GM23338 (cell line): ENCODE results near the gene PANK4. TPM values are rescaled to one million over a fixed set of nuclear protein-coding genes. Genes with fewer than 3 reads are reported as not detected.

Experiments
- ATAC-seq: fragments of 200-7000 bp; cut with Tn5 transposase; 3 replicates; pipeline ENCODE4 v1.9.1; 2020
- DNase-seq: peaks from one replicate; pipeline ENCODE4 v3.0.0-alpha.2; 2015; ENCODE audit warnings: low spot score
- H2AFZ ChIP-seq: fragments of 200-600 bp; sonication (generic); 2 replicates; pipeline ENCODE4 v1.8.0; 2016; ENCODE audit warnings: antibody characterized with exemption, mild to moderate bottlenecking, moderate library complexity
- H3F3A ChIP-seq: fragments of 200-600 bp; sonication (generic); replicated peaks from 2 replicates; pipeline ENCODE4 v1.8.0; 2017; ENCODE audit warnings: antibody characterized with exemption, mixed run types, low read depth
- H3K27ac ChIP-seq: fragments of 200-600 bp; sonication (generic); 2 replicates; pipeline ENCODE4 v1.6.1; 2016; ENCODE audit warnings: low read depth
- H3K27me3 ChIP-seq: fragments of 200-600 bp; sonication (generic); 2 replicates; pipeline ENCODE4 v1.8.0; 2016; ENCODE audit warnings: mild to moderate bottlenecking, mixed run types, moderate library complexity; ENCODE audit not compliant: insufficient read depth
- H3K36me3 ChIP-seq: fragments of 200-600 bp; sonication (generic); 2 replicates; pipeline ENCODE4 v1.8.0; 2016; ENCODE audit warnings: mild to moderate bottlenecking; ENCODE audit not compliant: insufficient read depth
- H3K4me1 ChIP-seq: fragments of 200-600 bp; sonication (generic); 2 replicates; pipeline ENCODE4 v1.8.0; 2016; ENCODE audit warnings: mild to moderate bottlenecking, moderate library complexity; ENCODE audit not compliant: insufficient read depth
- H3K4me2 ChIP-seq: fragments of 200-600 bp; sonication (generic); 2 replicates; pipeline ENCODE4 v1.7.1; 2017; ENCODE audit warnings: mixed run types
- H3K4me3 ChIP-seq: fragments of 200-600 bp; sonication (generic); 2 replicates; pipeline ENCODE4 v1.6.1; 2016; ENCODE audit warnings: mixed run types
- H3K79me2 ChIP-seq: fragments of 200-600 bp; sonication (generic); replicated peaks from 2 replicates; pipeline ENCODE4 v1.8.0; 2017; ENCODE audit warnings: mild to moderate bottlenecking; ENCODE audit not compliant: insufficient read depth
- H3K9me2 ChIP-seq: fragments of 200-600 bp; sonication (generic); 2 replicates; pipeline ENCODE4 v1.8.0; 2017; ENCODE audit not compliant: insufficient read depth
- H4K20me1 ChIP-seq: fragments of 200-600 bp; sonication (generic); replicated peaks from 2 replicates; pipeline ENCODE4 v1.8.0; 2017; ENCODE audit warnings: mild to moderate bottlenecking; ENCODE audit not compliant: insufficient read depth
- H3K27ac Mint-ChIP-seq: 2 replicates; pipeline ENCODE4 v1.8.0; 2020; ENCODE audit warnings: inconsistent platforms, mild to moderate bottlenecking, moderate library complexity, mixed read lengths
- H3K27me3 Mint-ChIP-seq: 3 replicates; pipeline ENCODE4 v1.8.0; 2022; ENCODE audit warnings: low read depth, mild to moderate bottlenecking, moderate library complexity, mixed read lengths, inconsistent platforms; ENCODE audit not compliant: insufficient read depth, poor library complexity
- H3K36me3 Mint-ChIP-seq: 3 replicates; pipeline ENCODE4 v1.8.0; 2021; ENCODE audit warnings: low read depth, mild to moderate bottlenecking, inconsistent platforms, moderate library complexity, mixed read lengths
- H3K4me1 Mint-ChIP-seq: 3 replicates; pipeline ENCODE4 v1.8.0; 2020; ENCODE audit warnings: mild to moderate bottlenecking, inconsistent platforms, mixed read lengths
- H3K4me3 Mint-ChIP-seq: 3 replicates; pipeline ENCODE4 v1.8.0; 2021; ENCODE audit warnings: moderate library complexity, mild to moderate bottlenecking, inconsistent platforms, mixed read lengths
- H3K9me3 Mint-ChIP-seq: 3 replicates; pipeline ENCODE4 v1.8.0; 2020; ENCODE audit warnings: moderate library complexity, mild to moderate bottlenecking, inconsistent platforms, mixed read lengths
- CREB1 ChIP-seq: fragments of 250-450 bp; sonication (Bioruptor Pico); IDR thresholded peaks from 2 replicates; pipeline ENCODE4 v1.5.0; 2020; ENCODE audit warnings: low read depth, mild to moderate bottlenecking, moderate library complexity
- CTCF ChIP-seq, 2 experiments: fragments of 200-600 bp in 1 of 2; sonication (generic) in 1 of 2; conservative IDR thresholded peaks; 2 replicates each; pipeline versions ENCODE4 v1.5.1 to v1.6.1; 2016 to 2017; ENCODE audit warnings: antibody characterized with exemption in 2 of 2, low read depth in 2 of 2, mild to moderate bottlenecking in 2 of 2, moderate library complexity in 1 of 2
- EZH2 ChIP-seq: fragments of 200-600 bp; sonication (generic); IDR thresholded peaks from one replicate; pipeline ENCODE4 v1.8.0; 2017; ENCODE audit warnings: antibody characterized with exemption, mild to moderate bottlenecking, low read depth; ENCODE audit not compliant: unreplicated experiment
- POLR2AphosphoS5 ChIP-seq: IDR thresholded peaks from 2 replicates; pipeline ENCODE4 v1.6.1; 2016; ENCODE audit warnings: antibody characterized with exemption, low read depth
- STAT1 ChIP-seq: IDR thresholded peaks from one replicate; pipeline ENCODE4 v1.6.1; 2016; ENCODE audit warnings: antibody characterized with exemption; ENCODE audit not compliant: unreplicated experiment
- ZNF114 ChIP-seq: fragments of 250-450 bp; sonication (Bioruptor Pico); IDR thresholded peaks from 2 replicates; pipeline ENCODE4 v1.5.0; 2020; ENCODE audit warnings: mild to moderate bottlenecking, moderate library complexity
- ZNF331 ChIP-seq: fragments of 250-450 bp; sonication (Bioruptor Pico); IDR thresholded peaks from 2 replicates; pipeline ENCODE4 v1.5.0; 2020; ENCODE audit warnings: low read depth, mild to moderate bottlenecking, moderate library complexity
- polyA plus RNA-seq: library from polyadenylated mRNA; unstranded; fragments of >200 nt; fragmentation: Nextera tagmentation; extraction: Ambion mirVana; gene quantifications from 2 replicates; pipeline ENCODE4 v1.2.1, GENCODE V29; 2016
- total RNA-seq: library from RNA; depleted of rRNA; stranded (reverse); fragments of >200 nt; shearing (Covaris generic); gene quantifications from 2 replicates; pipeline ENCODE4 v1.2.3, GENCODE V29; 2014
- TF ChIP-seq, protein P1 (sequence below): IDR thresholded peaks from 2 replicates; pipeline ENCODE4 v1.6.1; 2016; ENCODE audit warnings: antibody characterized with exemption

Gene PANK4
- total and polyA plus RNA-seq, 2 experiments from 2014 or later: 25.8 to 43.7 TPM

DNA sequence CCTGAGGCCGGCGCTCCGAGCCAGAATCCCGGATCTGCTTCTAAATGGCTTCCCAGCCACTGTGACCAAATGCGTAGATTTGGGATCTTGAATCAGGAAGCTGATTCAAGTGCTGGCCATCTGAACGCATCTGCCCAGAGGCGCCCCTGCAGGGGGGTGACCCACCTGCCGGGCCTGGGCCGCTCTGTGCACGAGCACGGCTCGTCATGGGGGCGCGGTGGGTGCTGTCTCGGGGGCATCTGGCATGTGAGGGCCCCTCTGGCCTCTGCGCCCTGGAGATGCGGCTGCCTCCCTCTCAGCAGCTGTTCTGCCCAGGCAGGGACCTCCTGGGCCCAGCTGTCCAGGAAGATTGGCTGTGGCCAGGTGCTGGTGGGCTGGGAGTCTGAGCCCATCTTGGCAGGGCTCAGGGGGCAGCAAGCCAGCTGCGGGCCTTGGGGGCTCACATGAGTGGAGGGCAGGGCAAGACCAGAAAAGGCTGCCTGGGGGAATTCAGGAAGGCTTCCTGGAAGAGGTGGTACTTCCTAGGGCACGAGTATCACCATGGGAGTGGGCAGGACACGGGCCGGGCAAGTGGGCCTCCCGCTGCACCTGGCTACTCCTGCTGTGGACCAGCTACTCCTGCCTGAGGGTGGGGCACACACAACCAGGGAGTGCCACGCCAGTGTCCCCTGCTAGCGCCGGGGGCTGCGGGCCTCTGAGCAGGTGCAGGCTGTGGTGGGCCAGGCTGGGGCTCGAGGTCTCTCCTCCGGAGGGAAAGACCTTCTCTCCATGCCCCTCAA lies 25.2 kb downstream of the PANK4 start:
- Histone ChIP-seq H3K4me1 (no peaks in the 10 kb centered on the region), H3K4me3 (no peak overlapping the region), H3K36me3 (no peaks in the 10 kb centered on the region), H3F3A (no peaks in the 10 kb centered on the region), H3K27ac (no peak overlapping the region), H3K79me2 (no peaks in the 10 kb centered on the region), H3K9me2 (no peaks in the 10 kb centered on the region), H3K27me3 (no peaks in the 10 kb centered on the region), H3K4me2 (no peak overlapping the region), H2AFZ (no peak overlapping the region), H4K20me1 (no peaks in the 10 kb centered on the region)
- no peak overlapping the region for H3K27ac Mint-ChIP-seq
- peaks cover 11% of the 10 kb centered on the region for H3K27me3 Mint-ChIP-seq
- no peaks in the 10 kb centered on the region for H3K4me1 Mint-ChIP-seq
- no peaks in the 10 kb centered on the region for H3K36me3 Mint-ChIP-seq
- TF ChIP-seq POLR2AphosphoS5 (no peak), ZNF114 (no peak)
- TF ChIP-seq, protein P1, sequence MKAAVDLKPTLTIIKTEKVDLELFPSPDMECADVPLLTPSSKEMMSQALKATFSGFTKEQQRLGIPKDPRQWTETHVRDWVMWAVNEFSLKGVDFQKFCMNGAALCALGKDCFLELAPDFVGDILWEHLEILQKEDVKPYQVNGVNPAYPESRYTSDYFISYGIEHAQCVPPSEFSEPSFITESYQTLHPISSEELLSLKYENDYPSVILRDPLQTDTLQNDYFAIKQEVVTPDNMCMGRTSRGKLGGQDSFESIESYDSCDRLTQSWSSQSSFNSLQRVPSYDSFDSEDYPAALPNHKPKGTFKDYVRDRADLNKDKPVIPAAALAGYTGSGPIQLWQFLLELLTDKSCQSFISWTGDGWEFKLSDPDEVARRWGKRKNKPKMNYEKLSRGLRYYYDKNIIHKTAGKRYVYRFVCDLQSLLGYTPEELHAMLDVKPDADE: no peak
- DNase-seq (no peak), ATAC-seq (no peak)
- H3K4me3 Mint-ChIP-seq: no peak overlapping the region
- no peaks in the 10 kb centered on the region for H3K9me3 Mint-ChIP-seq

DNA sequence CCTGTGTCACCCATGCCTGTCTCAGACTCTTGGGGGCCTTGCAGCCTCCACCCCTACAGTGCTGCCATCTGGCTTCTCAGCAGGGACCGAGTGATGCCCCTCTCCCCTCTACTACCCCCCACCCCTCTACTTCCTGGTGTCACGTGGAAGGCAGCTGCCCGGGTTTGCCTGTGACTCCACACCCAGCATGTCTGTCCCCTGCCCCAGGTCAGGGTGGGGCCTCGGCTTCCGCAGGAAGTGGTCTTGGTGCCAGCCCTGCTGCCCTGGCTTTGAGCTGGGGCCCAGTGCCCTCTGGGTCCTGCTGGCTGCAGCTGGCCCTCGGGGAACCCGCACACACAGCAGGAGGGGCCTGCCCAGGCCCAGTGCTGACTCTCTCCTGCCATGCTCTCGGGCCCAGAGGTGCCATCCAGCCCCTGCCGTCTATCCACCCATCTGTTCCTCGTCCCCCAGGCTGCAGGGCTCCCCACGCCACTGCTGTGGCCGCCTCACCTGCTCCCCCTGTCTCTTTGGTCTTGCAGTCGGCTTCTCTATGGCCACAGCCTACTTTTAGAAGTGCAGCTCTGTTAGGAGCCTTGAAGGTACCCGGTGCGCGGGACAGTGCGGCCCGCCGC lies 26.3 kb downstream of the PANK4 start:
- Histone ChIP-seq H3K27me3 (no peaks in the 10 kb centered on the region), H3K36me3 (no peaks in the 10 kb centered on the region), H3K79me2 (no peaks in the 10 kb centered on the region), H3K4me3 (no peak overlapping the region), H3K9me2 (no peaks in the 10 kb centered on the region), H3F3A (no peaks in the 10 kb centered on the region), H2AFZ (no peak overlapping the region), H3K4me2 (no peak overlapping the region), H3K4me1 (no peaks in the 10 kb centered on the region), H4K20me1 (no peaks in the 10 kb centered on the region), H3K27ac (no peak overlapping the region)
- TF ChIP-seq CTCF (conservative IDR thresholded peaks at IDR 0.05; ENCODE audit: low read depth in 2 of 2): 0 out of 4 replicates have a peak, but pooled peaks of 1 of the 2 experiments have one; percentile 5
- no peak for TF ChIP-seq STAT1
- Mint-ChIP-seq H3K9me3 (no peaks in the 10 kb centered on the region), H3K4me1 (no peaks in the 10 kb centered on the region), H3K4me3 (no peak overlapping the region), H3K36me3 (no peaks in the 10 kb centered on the region), H3K27ac (no peak overlapping the region), H3K27me3 (peaks cover 15% of the 10 kb centered on the region)
- no peak for ATAC-seq
- no peak for DNase-seq

DNA sequence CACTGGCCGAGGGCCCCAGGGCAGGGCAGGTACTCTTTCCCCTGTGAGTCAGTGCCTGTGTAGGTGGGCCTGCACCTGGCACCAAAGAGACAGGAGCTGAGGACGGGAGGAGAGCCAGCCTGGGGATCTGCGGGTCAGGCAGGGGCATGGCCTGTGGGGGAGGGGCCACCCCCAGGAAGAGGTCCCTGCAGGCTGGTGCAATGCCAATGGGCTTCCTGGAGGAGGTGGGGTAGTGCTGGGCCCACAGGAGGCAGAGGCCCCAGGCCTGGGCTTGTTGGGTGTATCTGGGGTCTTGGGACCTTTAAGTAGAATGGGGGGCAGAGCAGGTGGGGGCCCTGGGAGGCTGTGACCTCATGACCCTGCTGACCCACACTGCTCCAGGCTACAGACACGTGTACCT lies 27.1 kb downstream of the PANK4 start:
- no peaks in the 10 kb centered on the region for H3F3A ChIP-seq
- H3K4me1 ChIP-seq: no peaks in the 10 kb centered on the region
- no peak overlapping the region for H3K4me3 ChIP-seq
- H2AFZ ChIP-seq: no peak overlapping the region
- no peak for DNase-seq
- Mint-ChIP-seq H3K36me3 (no peaks in the 10 kb centered on the region), H3K4me1 (no peaks in the 10 kb centered on the region), H3K9me3 (no peaks in the 10 kb centered on the region), H3K27me3 (peaks cover 15% of the 10 kb centered on the region), H3K4me3 (no peak overlapping the region), H3K27ac (no peak overlapping the region)
- H3K27ac ChIP-seq: no peak overlapping the region
- H3K79me2 ChIP-seq: no peaks in the 10 kb centered on the region
- H3K27me3 ChIP-seq: no peaks in the 10 kb centered on the region
- ATAC-seq: no peak
- H3K9me2 ChIP-seq: no peaks in the 10 kb centered on the region
- no peaks in the 10 kb centered on the region for H4K20me1 ChIP-seq
- H3K36me3 ChIP-seq: no peaks in the 10 kb centered on the region
- H3K4me2 ChIP-seq: no peak overlapping the region
- no peak for TF ChIP-seq EZH2
- TF ChIP-seq STAT1: no peak
- no peak for TF ChIP-seq ZNF331 (CRISPR knock-in tag)
- TF ChIP-seq CREB1: no peak
- no peak for TF ChIP-seq POLR2AphosphoS5
